NCI-H1048 (cell line): ENCODE results near the gene FOXS1.
"Not testable (repeated sequence)": the region's sequence is repeated elsewhere in the genome, so short reads cannot be mapped to it uniquely, and the experiment has no call there.

Experiments
- DNase-seq: peaks from one replicate; lab custom pipeline; 2025; lab: John Stamatoyannopoulos, UW

The FOXS1 gene

DNA sequence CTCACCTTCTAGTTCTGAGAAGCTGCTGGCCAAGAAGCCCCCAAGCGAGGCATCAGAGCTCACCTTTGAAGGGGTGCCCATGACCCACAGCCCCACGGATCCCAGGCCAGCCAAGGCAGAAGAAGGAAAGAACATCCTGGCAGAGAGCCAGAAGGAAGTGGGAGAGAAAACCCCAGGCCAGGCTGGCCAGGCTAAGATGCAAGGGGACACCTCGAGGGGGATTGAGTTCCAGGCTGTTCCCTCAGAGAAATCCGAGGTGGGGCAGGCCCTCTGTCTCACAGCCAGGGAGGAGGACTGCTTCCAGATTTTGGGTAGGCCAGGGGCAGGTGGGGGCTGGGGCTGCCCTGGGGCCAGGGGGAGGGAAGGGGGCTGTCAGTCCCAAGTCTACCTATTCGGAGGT lies 24.0 kb downstream of the FOXS1 start:
- DNase-seq: no peak

- no peak for DNase-seq
These were observed 25.2 kb downstream of the FOXS1 start for GRCh38 chr20:31820228-31820627.

DNA sequence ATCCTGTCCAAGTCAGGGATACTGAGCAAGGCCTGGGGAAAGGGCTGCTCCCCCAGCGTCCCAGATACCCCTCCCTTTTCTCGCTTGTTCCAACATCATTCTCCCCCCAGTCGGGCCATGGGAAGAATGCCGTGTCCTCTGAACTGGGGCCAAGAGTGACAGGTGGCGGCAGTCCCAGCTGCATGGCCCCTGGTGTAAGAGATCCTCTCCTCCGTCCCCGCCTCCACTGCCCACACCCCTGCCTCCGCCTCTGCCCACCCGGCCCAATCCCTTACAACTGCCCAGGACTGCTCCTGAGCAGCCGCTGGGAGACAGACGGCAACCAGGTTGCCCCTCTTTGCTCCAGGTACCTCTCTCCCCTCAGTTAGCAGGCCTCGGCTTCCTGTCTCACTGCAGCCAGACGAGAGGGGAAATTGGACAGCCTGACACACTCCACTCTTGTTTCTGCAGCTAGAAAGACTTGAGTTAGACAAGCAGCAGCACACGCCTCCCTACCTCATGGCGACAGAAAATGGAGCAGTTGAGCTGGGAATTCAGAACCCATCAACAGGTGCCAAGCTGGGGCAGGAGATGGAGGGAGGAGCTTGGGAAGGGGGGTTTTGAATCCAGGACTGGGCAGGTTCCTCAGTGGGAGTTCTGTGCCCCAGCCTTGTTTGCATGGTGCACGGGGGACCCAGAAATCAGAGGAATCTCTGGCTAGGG lies 26.2 kb downstream of the FOXS1 start, which contains the start of gene MYLK2:
Gene MYLK2, plus strand, starts transcription at position 274 of the 702 bp plus-strand sequence. Its CDS starts 225 bp downstream, at position 499.
- DNase-seq: no peak

- DNase-seq: no peak
These were observed 27.0 kb downstream of the FOXS1 start for GRCh38 chr20:31818376-31818908.

GRCh38 chr20:31817461-31817860 lies 27.9 kb downstream of the FOXS1 start:
- DNase-seq: no peak

DNA sequence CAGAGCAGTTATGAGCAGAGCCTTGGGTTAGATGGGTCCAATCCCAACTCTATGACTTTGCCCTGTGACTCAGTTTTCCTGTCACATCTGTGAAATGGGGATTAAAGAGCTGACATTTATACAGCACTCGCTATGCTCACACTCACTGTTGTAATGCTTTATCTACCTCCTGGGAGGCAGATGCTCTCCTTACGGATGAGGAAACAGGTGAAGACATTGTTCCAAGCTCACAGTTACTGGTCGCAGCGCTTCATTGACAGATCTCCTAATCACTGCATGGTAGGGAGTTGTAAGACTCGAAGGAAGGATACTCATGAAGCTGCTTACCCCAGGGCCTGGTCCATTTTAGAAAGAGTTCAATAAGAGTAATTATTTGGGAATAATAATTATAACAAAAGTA lies 29.2 kb downstream of the FOXS1 start:
- no peak for DNase-seq

- no peak for DNase-seq
These were observed 29.8 kb downstream of the FOXS1 start for GRCh38 chr20:31815408-31816188.

DNA sequence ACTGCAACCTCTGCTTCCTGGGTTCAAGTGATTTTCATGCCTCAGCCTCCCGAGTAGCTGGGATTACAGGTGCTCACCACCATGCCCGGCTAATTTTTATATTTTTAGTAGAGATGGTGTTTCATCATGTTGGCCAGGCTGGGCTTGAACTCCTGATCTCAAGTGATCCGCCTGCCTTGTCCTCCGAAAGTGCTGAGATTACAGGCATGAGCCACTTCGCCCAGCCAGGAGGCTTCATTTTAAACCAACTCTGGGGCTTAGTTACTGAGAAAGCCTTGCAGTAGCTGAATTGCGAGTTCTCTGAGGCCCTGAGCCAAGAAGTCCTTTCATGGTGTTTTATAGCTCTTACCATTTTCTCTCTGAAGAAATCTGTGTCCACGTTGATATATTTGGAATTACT lies 31.3 kb downstream of the FOXS1 start:
- DNase-seq: not testable (repeated sequence)

DNA sequence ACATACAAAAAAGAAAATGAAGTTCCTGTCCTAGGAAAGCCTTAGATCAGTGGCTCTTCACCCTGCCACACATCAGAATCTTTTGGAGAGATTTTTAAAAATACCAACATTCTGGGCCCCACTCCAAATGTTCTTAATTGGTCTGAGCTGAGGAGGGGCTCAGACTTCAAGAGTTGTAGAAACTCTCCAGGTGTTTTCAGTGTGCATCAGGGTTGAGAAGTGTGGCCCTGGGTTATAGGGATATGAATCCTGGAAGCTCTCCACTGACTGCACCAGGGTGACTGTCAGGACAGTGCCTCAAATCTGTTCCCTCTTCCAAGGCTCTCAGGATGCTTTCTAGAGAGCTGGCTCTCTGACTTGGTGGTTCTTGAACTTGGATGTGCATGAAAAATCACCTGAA lies 31.8 kb downstream of the FOXS1 start:
- no peak for DNase-seq

DNA sequence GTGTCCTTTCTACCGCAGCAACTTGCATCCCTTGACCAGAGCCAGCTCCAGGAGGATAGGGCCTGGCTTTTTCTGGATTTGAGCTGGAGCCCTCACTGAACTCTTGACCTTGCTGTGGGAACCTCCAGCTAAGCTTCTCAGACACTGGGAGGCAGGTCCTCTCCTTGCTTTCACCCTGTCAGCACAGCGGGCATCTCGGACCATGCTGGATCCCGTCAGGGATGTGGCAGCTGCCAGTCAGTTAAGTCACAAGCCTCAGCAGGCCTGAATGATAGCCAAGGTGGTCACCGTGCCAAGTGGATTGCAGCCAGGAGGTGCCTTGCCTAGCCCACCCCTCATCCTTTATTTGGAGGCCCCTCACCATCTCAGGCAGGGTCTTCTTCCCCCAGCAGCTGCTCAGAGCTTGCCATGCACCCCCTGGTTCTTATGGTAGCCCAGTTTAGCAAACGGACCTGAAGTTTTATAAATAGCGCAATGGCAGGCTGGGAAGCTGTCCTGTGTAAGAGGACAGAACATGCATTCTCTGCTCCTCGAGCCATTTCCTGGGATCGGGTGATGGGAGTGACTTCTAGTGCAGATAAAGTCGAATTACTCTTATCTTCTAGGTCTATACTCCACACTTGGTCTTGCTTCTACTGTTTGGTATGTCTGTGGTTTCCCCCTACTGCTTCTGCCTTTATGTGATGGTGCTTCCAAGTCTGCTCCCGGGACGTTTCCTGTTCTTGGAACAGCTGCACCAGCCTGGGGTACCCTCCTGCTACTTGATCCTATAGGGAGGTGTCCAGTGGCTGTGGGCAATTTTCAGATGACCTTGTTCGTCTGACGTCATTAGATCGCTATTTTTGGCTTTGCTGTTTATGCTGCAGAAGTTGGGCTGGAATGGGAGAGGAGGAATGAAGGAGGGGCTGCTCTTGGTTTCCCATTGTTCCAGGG lies 33.3 kb downstream of the FOXS1 start:
- DNase-seq: no peak

DNA sequence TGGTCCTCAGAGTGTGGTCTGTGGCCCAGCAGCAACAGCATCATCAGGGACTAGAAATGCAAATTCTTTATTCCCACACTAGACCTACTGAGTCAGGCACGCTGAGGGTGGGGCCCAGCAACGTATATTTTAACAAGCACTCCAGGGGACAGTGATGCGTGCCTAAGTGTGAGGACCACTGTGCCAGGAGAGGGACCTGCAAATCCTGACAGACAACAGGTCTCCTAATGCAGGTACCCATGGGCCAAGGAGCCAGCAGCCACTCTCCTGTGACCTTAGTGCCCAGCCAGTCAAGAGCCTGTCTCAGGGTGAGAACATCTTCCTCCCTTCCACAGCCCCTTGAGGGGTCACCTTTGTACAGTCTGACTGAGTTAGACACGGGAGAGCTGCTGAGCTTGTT lies 34.2 kb downstream of the FOXS1 start:
- no peak for DNase-seq

DNA sequence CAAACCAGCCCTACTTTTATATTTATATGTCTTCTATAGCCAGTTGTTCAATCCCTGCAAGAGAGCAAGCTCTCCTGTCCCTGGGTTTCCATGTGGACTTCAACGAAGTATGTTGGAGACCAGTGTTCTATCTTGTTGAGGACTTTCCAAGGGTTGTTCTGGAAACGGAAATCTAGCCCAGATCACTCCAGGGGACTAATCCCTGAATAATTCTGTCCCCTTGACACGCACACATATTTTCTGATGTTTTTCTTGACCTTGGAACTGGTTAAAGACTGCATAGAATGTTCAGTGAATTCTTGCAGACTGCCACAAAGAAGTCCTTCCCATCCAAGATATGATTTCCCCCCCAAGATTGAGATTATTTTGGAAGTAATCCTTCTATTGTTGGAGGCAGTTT lies 35.7 kb downstream of the FOXS1 start:
- DNase-seq: no peak

- DNase-seq: no peak
These were observed 36.9 kb downstream of the FOXS1 start for GRCh38 chr20:31808481-31808880.

GRCh38 chr20:31806564-31807355 lies 38.6 kb downstream of the FOXS1 start:
- DNase-seq: no peak

DNA sequence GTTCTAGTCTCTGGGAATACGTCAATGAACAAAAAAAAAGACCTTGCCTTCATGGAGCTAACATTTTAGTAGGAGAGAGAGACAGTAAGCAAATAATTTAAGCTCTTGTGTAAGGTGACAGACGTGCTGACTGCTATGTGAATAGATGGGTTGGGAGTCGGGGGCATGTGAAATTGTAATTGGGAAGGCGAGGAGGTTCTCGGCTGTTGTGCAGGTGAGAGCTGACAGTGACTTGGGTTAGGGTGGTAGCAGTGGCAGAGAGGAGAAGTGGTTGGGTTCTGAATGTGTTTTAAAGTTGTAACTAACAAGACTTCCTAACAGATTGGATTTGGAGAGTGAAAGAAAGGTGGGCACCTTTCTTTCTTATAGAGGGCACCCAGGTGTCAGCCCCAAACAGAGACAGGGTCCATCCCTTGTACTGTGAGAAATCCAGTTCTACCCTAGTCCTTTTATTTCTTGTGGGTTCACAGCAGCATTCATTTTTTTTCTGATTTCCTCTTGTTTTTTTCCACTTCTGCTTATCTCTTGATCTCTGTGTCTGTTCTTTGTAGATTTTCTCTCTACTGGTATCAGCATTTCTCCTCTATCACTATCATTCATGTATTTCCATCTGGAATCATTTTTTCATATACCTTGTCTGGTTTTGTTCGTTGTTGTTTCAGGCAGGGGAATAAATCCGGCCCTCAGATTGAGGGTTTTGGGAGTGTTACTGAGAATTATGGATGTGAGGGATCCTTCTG lies 41.7 kb downstream of the FOXS1 start:
- DNase-seq: no peak

GRCh38 chr20:31801508-31801907 lies 43.9 kb downstream of the FOXS1 start:
- DNase-seq: no peak

DNA sequence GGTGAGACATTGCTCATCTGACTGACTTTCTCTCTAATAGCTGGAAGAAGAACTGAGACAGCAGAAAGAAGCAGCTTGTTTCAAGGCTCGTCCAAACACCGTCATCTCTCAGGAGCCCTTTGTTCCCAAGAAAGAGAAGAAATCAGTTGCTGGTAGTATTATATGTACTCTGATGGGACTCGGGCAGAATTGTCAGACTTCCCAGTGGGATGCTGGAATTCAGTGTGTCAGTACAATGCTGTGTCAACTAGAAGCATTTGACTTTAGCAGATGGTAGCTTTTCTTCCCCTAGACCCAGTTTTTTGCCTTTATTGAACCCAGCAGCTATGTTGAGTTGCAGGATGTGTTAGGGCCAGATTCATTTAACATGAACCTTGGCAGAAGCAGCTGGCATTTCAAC lies 48.0 kb downstream of the FOXS1 start:
- DNase-seq: no peak
